AG09319 (cell line): ENCODE measurements around the gene CMKLR1.

Experiments
- DNase-seq: peaks from one replicate; pipeline ENCODE4 v3.0.0-alpha.2; 2010; ENCODE audit warnings: low read depth; ENCODE audit errors: extremely low read depth
- CTCF ChIP-seq: IDR thresholded peaks from 2 replicates; pipeline ENCODE4 v1.5.1; 2011; ENCODE audit warnings: low read depth, mild to moderate bottlenecking, inconsistent platforms, low read length, moderate library complexity

The CMKLR1 gene

GRCh38 chr12:108299980-108300696, 39.0 kb downstream of the CMKLR1 start:
- DNase-seq = no peak
- no peak for TF ChIP-seq CTCF

- no peak for TF ChIP-seq CTCF
- no peak for DNase-seq
These were observed 39.6 kb downstream of the CMKLR1 start for GRCh38 chr12:108299516-108299915.

- TF ChIP-seq CTCF = no peak
- DNase-seq = no peak
These were observed 40.3 kb downstream of the CMKLR1 start for GRCh38 chr12:108298761-108299275.

- TF ChIP-seq CTCF = no peak
These were observed 41.0 kb downstream of the CMKLR1 start for GRCh38 chr12:108297895-108298760.

GRCh38 chr12:108297424-108297823, 41.7 kb downstream of the CMKLR1 start:
- TF ChIP-seq CTCF = no peak
- DNase-seq = no peak

More at GRCh38 chr12:108297895-108298760, 41.0 kb downstream of the CMKLR1 start:
- DNase-seq = no peak

GRCh38 chr12:108296945-108297344, 42.2 kb downstream of the CMKLR1 start:
- TF ChIP-seq CTCF = no peak
- DNase-seq = no peak

- TF ChIP-seq CTCF = no peak
- DNase-seq = no peak
These were observed 43.5 kb downstream of the CMKLR1 start for GRCh38 chr12:108295641-108296040.
